HFFc6 (cell line): Measurements from ENCODE around the gene CBX1. TPM values are rescaled to one million over a fixed set of nuclear protein-coding genes. Genes with fewer than 3 reads are reported as not detected.
A peak's percentile ranks its signal among the peaks of the same experiment; 100 is the strongest.

Experiments used
- DNase-seq: peaks from one replicate; pipeline ENCODE4 v3.0.0-alpha.2; 2018
- H3K27ac Mint-ChIP-seq: 2 replicates; pipeline ENCODE4 v1.8.0; 2020; ENCODE audit warnings: mild to moderate bottlenecking, mixed read lengths
- H3K27me3 Mint-ChIP-seq: 2 replicates; pipeline ENCODE4 v1.8.0; 2021; ENCODE audit warnings: mild to moderate bottlenecking, moderate library complexity, mixed read lengths; ENCODE audit not compliant: insufficient read depth
- H3K36me3 Mint-ChIP-seq: 2 replicates; pipeline ENCODE4 v1.8.0; 2021; ENCODE audit warnings: low read depth, mixed read lengths
- H3K4me1 Mint-ChIP-seq: 2 replicates; pipeline ENCODE4 v1.8.0; 2020; ENCODE audit warnings: low read depth, mixed read lengths
- H3K4me3 Mint-ChIP-seq: 2 replicates; pipeline ENCODE4 v1.8.0; 2020; ENCODE audit warnings: mild to moderate bottlenecking, moderate library complexity, mixed read lengths
- H3K9me3 Mint-ChIP-seq: 2 replicates; pipeline ENCODE4 v1.8.0; 2020; ENCODE audit warnings: mild to moderate bottlenecking, mixed read lengths
- CTCF ChIP-seq: fragments of 200-600 bp; sonication (generic); IDR thresholded peaks from 2 replicates; pipeline ENCODE4 v1.5.0; 2021; ENCODE audit warnings: antibody characterized with exemption, mild to moderate bottlenecking
- total RNA-seq, 6 experiments: library from RNA; stranded (reverse); fragmentation: NEBNext Ultra II Directional; extraction: Animal tissue kit (Norgen Biotek cat#: 25700); gene quantifications; 2 replicates in 1 of 6; 3 replicates in 5 of 6; pipeline ENCODE4 v1.2.3, GENCODE V29; 2021

The CBX1 gene
- total RNA-seq, 6 experiments from 2014 or later: 62.2 to 82.1 (median 74.0) TPM

- Mint-ChIP-seq H3K9me3 (no peaks in the 10 kb centered on the region), H3K4me3 (peak within 1 kb of the TSS; percentile 93), H3K4me1 (peaks cover 78% of the 10 kb centered on the region), H3K27ac (peak within 1 kb of the TSS; percentile 99), H3K27me3 (peaks cover 4% of the 10 kb centered on the region), H3K36me3 (peaks cover 29% of the 10 kb centered on the region)
- DNase-seq: peak; percentile 100
- no peak for TF ChIP-seq CTCF
These were observed 53.4 kb downstream of the CBX1 start, which contains the start of gene NFE2L1 for GRCh38 chr17:48047741-48048383. TSS of gene NFE2L1 (plus strand) at chr17:48048359. CDS start at chr17:48051119, 2,760 bp downstream.

- DNase-seq: no peak
- peaks cover 25% of the 10 kb centered on the region for H3K36me3 Mint-ChIP-seq
- no peaks in the 10 kb centered on the region for H3K9me3 Mint-ChIP-seq
- H3K27me3 Mint-ChIP-seq: peaks cover 7% of the 10 kb centered on the region
- H3K27ac Mint-ChIP-seq: peak overlapping the region; percentile 99
- H3K4me3 Mint-ChIP-seq: peak overlapping the region; percentile 93
- H3K4me1 Mint-ChIP-seq: peaks cover 72% of the 10 kb centered on the region
- no peak for TF ChIP-seq CTCF
These were observed 54.1 kb downstream of the CBX1 start for GRCh38 chr17:48047113-48047740.

GRCh38 chr17:48046296-48046695 lies 55.0 kb downstream of the CBX1 start:
- no peak for DNase-seq
- H3K27ac Mint-ChIP-seq: peak overlapping the region; percentile 13; the same call in 1 of the 2 replicates
- no peaks in the 10 kb centered on the region for H3K9me3 Mint-ChIP-seq
- H3K4me1 Mint-ChIP-seq: peaks cover 62% of the 10 kb centered on the region
- TF ChIP-seq CTCF: no peak
- peak overlapping the region; percentile 93 for H3K4me3 Mint-ChIP-seq
- H3K36me3 Mint-ChIP-seq: peaks cover 16% of the 10 kb centered on the region
- H3K27me3 Mint-ChIP-seq: peaks cover 5% of the 10 kb centered on the region

GRCh38 chr17:48045316-48046001 lies 55.8 kb downstream of the CBX1 start:
- Mint-ChIP-seq H3K36me3 (peaks cover 9% of the 10 kb centered on the region), H3K4me1 (peaks cover 54% of the 10 kb centered on the region), H3K9me3 (no peaks in the 10 kb centered on the region), H3K27ac (0 out of 2 replicates have a peak overlapping the region, but pooled peaks have one; percentile 11), H3K27me3 (peaks cover 5% of the 10 kb centered on the region), H3K4me3 (no peak overlapping the region)
- no peak for TF ChIP-seq CTCF
- no peak for DNase-seq

- H3K27me3 Mint-ChIP-seq: peaks cover 5% of the 10 kb centered on the region
- no peak for TF ChIP-seq CTCF
- H3K4me1 Mint-ChIP-seq: peaks cover 48% of the 10 kb centered on the region
- peaks cover 7% of the 10 kb centered on the region; the same call in 1 of the 2 replicates for H3K36me3 Mint-ChIP-seq
- no peak overlapping the region for H3K4me3 Mint-ChIP-seq
- no peak for DNase-seq
- no peaks in the 10 kb centered on the region for H3K9me3 Mint-ChIP-seq
- no peak overlapping the region for H3K27ac Mint-ChIP-seq
These were observed 56.4 kb downstream of the CBX1 start for GRCh38 chr17:48044851-48045250.
